K562 (cell line): Measurements from ENCODE around the gene MICAL2. TPM values are rescaled to one million over a fixed set of nuclear protein-coding genes. Genes with fewer than 3 reads are reported as not detected.

Experiments used
- BRD4 ChIP-seq: fragments of 200-600 bp; sonication (generic); IDR thresholded peaks from 2 replicates; pipeline ENCODE4 v1.6.1; 2017; ENCODE audit warnings: inconsistent platforms
- CTBP1 ChIP-seq: fragments of 450-650 bp; IDR thresholded peaks from 2 replicates; pipeline ENCODE4 v1.6.1; 2016; ENCODE audit warnings: borderline replicate concordance
- ETV6 ChIP-seq, 3 experiments: fragments of 150-350 bp in 1 of 3; sonication (generic) in 1 of 3; formaldehyde crosslinking in 1 of 3; IDR thresholded peaks; 2 replicates each; pipeline versions ENCODE4 v1.6.1 to v1.8.0; 2014 to 2022; ENCODE audit warnings: borderline replicate concordance in 2 of 3, low read depth in 2 of 3, antibody characterized with exemption in 1 of 3, low read length in 1 of 3, mild to moderate bottlenecking in 1 of 3, missing genetic modification reagents in 1 of 3
- FOXK2 ChIP-seq, 2 experiments: fragments of 450-650 bp; IDR thresholded peaks in 1 of 2; conservative IDR thresholded peaks in 1 of 2; 2 replicates each; pipeline ENCODE4 v1.6.1; 2016; ENCODE audit warnings: low read depth in 2 of 2, mild to moderate bottlenecking in 1 of 2
- MBD2 ChIP-seq: sonication (generic); IDR thresholded peaks from 2 replicates; pipeline ENCODE4 v1.6.1; 2016; ENCODE audit warnings: low read depth, borderline replicate concordance
- NCOA4 ChIP-seq: fragments of 450-650 bp; IDR thresholded peaks from 2 replicates; pipeline ENCODE4 v1.6.1; 2018; ENCODE audit warnings: mild to moderate bottlenecking; ENCODE audit not compliant: partially characterized antibody
- PATZ1 ChIP-seq: fragments of 250-450 bp; sonication (Bioruptor Pico); IDR thresholded peaks from 2 replicates; pipeline ENCODE4 v1.5.0; 2020; ENCODE audit warnings: mild to moderate bottlenecking, borderline replicate concordance
- PCBP1 ChIP-seq: fragments of 200-400 bp; formaldehyde crosslinking; IDR thresholded peaks from 2 replicates; pipeline ENCODE4 v1.6.1; 2018; ENCODE audit warnings: mild to moderate bottlenecking, low read depth, low read length; ENCODE audit not compliant: poor library complexity, severe bottlenecking
- RBFOX2 ChIP-seq: fragments of 200-400 bp; formaldehyde crosslinking; IDR thresholded peaks from 2 replicates; pipeline ENCODE4 v1.6.1; 2017; ENCODE audit warnings: low read depth, mild to moderate bottlenecking, low read length, moderate library complexity
- RFX1 ChIP-seq: fragments of 450-650 bp; IDR thresholded peaks from 2 replicates; pipeline ENCODE4 v1.6.1; 2016; ENCODE audit warnings: mild to moderate bottlenecking, moderate library complexity
- TEAD4 ChIP-seq, 2 experiments: sonication (generic) in 1 of 2; formaldehyde crosslinking in 1 of 2; IDR thresholded peaks; 2 replicates each; pipeline versions ENCODE4 v1.6.1 to v1.8.0; 2012 to 2022; ENCODE audit warnings: borderline replicate concordance in 1 of 2, inconsistent platforms in 1 of 2, low read length in 1 of 2, mild to moderate bottlenecking in 1 of 2, missing genetic modification reagents in 1 of 2
- THRAP3 ChIP-seq: fragments of 450-650 bp; IDR thresholded peaks from 2 replicates; pipeline ENCODE4 v1.6.1; 2016; ENCODE audit warnings: mild to moderate bottlenecking, inconsistent platforms, borderline replicate concordance
- ZNF239 ChIP-seq: fragments of 250-450 bp; sonication (Bioruptor Pico); IDR thresholded peaks from 2 replicates; pipeline ENCODE4 v1.4.0; 2020; ENCODE audit warnings: mild to moderate bottlenecking
- ZNF589 ChIP-seq: fragments of 200-800 bp; sonication (Bioruptor generic); IDR thresholded peaks from 2 replicates; pipeline ENCODE4 v1.6.1; 2016; ENCODE audit warnings: low read depth, missing genetic modification characterization, missing compliant biosample characterization
- ZNF695 ChIP-seq: fragments of 450-650 bp; formaldehyde crosslinking; IDR thresholded peaks from 2 replicates; pipeline ENCODE4 v1.4.0; 2020; ENCODE audit warnings: mild to moderate bottlenecking, moderate library complexity
- polyA plus RNA-seq, 8 experiments: library from polyadenylated mRNA; depleted of rRNA in 4 of 8; stranded (reverse) in 5 of 8; unstranded in 3 of 8; fragments of >200 nt; fragmentation: Nextera tagmentation in 2 of 8; fragmentation: Illumina TruSeq in 1 of 8; extraction: Ambion mirVana in 2 of 8; extraction: Trizol in 1 of 8; gene quantifications; 2 replicates each; pipeline versions ENCODE4 v1.2.1 to v1.2.3, GENCODE V29; 2011 to 2014; ENCODE audit warnings: inconsistent platforms in 1 of 8, missing spikeins in 1 of 8
- total RNA-seq, 7 experiments: library from RNA; depleted of rRNA in 6 of 7; stranded (reverse); fragments of >200 nt in 6 of 7; fragmentation: Illumina TruSeq in 2 of 7; extraction: Trizol in 2 of 7; gene quantifications; 2 replicates each; pipeline versions ENCODE4 v1.2.1 to v1.2.3, GENCODE V29; 2011 to 2021; ENCODE audit warnings: low replicate concordance in 1 of 7
- TF ChIP-seq, protein P1 (sequence below): sonication (generic); formaldehyde crosslinking; IDR thresholded peaks from 2 replicates; pipeline ENCODE4 v1.8.0; 2022; ENCODE audit warnings: mild to moderate bottlenecking, low read depth, missing genetic modification reagents
- TF ChIP-seq, protein P2 (sequence below): sonication (generic); formaldehyde crosslinking; IDR thresholded peaks from 2 replicates; pipeline ENCODE4 v1.8.1; 2023; ENCODE audit warnings: mild to moderate bottlenecking, missing genetic modification reagents
- TF ChIP-seq, protein P3 (sequence below): sonication (generic); formaldehyde crosslinking; IDR thresholded peaks from 2 replicates; pipeline ENCODE4 v1.8.0; 2022; ENCODE audit warnings: missing genetic modification reagents, mild to moderate bottlenecking, moderate library complexity, borderline replicate concordance
- TF ChIP-seq, protein P4 (sequence below), 2 experiments: fragments of 450-650 bp in 1 of 2; sonication (generic) in 1 of 2; formaldehyde crosslinking in 1 of 2; IDR thresholded peaks in 1 of 2; conservative IDR thresholded peaks in 1 of 2; 2 replicates each; pipeline versions ENCODE4 v1.6.1 to v1.8.1; 2016 to 2023; ENCODE audit warnings: mild to moderate bottlenecking in 2 of 2, moderate library complexity in 2 of 2, inconsistent platforms in 1 of 2, missing genetic modification reagents in 1 of 2

MICAL2 gene
- total and polyA plus RNA-seq, 9 of the 15 experiments (the other 6 are each of a cell fraction or from before 2014, with no cell fraction given), result 4.7 to 64.2 (median 33.6) TPM

- TF ChIP-seq, protein P1, sequence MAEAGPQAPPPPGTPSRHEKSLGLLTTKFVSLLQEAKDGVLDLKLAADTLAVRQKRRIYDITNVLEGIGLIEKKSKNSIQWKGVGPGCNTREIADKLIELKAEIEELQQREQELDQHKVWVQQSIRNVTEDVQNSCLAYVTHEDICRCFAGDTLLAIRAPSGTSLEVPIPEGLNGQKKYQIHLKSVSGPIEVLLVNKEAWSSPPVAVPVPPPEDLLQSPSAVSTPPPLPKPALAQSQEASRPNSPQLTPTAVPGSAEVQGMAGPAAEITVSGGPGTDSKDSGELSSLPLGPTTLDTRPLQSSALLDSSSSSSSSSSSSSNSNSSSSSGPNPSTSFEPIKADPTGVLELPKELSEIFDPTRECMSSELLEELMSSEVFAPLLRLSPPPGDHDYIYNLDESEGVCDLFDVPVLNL (CRISPR knock-in tag), result no peak
- TF ChIP-seq, protein P2, sequence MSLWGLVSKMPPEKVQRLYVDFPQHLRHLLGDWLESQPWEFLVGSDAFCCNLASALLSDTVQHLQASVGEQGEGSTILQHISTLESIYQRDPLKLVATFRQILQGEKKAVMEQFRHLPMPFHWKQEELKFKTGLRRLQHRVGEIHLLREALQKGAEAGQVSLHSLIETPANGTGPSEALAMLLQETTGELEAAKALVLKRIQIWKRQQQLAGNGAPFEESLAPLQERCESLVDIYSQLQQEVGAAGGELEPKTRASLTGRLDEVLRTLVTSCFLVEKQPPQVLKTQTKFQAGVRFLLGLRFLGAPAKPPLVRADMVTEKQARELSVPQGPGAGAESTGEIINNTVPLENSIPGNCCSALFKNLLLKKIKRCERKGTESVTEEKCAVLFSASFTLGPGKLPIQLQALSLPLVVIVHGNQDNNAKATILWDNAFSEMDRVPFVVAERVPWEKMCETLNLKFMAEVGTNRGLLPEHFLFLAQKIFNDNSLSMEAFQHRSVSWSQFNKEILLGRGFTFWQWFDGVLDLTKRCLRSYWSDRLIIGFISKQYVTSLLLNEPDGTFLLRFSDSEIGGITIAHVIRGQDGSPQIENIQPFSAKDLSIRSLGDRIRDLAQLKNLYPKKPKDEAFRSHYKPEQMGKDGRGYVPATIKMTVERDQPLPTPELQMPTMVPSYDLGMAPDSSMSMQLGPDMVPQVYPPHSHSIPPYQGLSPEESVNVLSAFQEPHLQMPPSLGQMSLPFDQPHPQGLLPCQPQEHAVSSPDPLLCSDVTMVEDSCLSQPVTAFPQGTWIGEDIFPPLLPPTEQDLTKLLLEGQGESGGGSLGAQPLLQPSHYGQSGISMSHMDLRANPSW, result no peak
- TF ChIP-seq, protein P3, sequence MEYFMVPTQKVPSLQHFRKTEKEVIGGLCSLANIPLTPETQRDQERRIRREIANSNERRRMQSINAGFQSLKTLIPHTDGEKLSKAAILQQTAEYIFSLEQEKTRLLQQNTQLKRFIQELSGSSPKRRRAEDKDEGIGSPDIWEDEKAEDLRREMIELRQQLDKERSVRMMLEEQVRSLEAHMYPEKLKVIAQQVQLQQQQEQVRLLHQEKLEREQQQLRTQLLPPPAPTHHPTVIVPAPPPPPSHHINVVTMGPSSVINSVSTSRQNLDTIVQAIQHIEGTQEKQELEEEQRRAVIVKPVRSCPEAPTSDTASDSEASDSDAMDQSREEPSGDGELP (CRISPR knock-in tag), result no peak
- TF ChIP-seq PCBP1, result no peak
- TF ChIP-seq ETV6 (IDR thresholded peaks at IDR 0.05; ENCODE audit: borderline replicate concordance in 1 of 2, low read depth in 2 of 2, low read length in 1 of 2), result no peak
- TF ChIP-seq ETV6 (CRISPR knock-in tag; IDR thresholded peaks at IDR 0.05; ENCODE audit: borderline replicate concordance), result no peak
- no peak for TF ChIP-seq PATZ1 (CRISPR knock-in tag)
- peak; percentile 100 for TF ChIP-seq ZNF239
- TF ChIP-seq, protein P4, sequence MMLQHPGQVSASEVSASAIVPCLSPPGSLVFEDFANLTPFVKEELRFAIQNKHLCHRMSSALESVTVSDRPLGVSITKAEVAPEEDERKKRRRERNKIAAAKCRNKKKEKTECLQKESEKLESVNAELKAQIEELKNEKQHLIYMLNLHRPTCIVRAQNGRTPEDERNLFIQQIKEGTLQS (IDR thresholded peaks at IDR 0.05), result peak; percentile 37; the same call in 1 of the 2 replicates
- TF ChIP-seq, protein P4 (CRISPR knock-in tag; conservative IDR thresholded peaks at IDR 0.05), result no peak
- TF ChIP-seq THRAP3, result no peak
- TF ChIP-seq ZNF695 (CRISPR knock-in tag), result no peak
- TF ChIP-seq ZNF589 (CRISPR knock-in tag), result no peak
- TF ChIP-seq NCOA4, result no peak
- TF ChIP-seq RFX1, result no peak
- TF ChIP-seq BRD4, result no peak
- TF ChIP-seq CTBP1, result peak; percentile 47; the same call in 1 of the 2 replicates
- peak in 1 of 2 experiments; percentile 43; a peak in 2 of 4 replicates for TF ChIP-seq FOXK2 (conservative IDR thresholded peaks at IDR 0.05 in 1 of 2, IDR thresholded peaks at IDR 0.05 in 1 of 2; ENCODE audit: low read depth in 2 of 2)
- 0 out of 2 replicates have a peak, but pooled peaks have one; percentile 27 for TF ChIP-seq TEAD4 (IDR thresholded peaks at IDR 0.05; ENCODE audit: low read length)
- no peak for TF ChIP-seq TEAD4 (CRISPR knock-in tag; IDR thresholded peaks at IDR 0.05; ENCODE audit: borderline replicate concordance)
- TF ChIP-seq MBD2, result no peak
- TF ChIP-seq RBFOX2, result no peak
Measured at GRCh38 chr11:12128301-12128751, 17.9 kb downstream of the MICAL2 start (continued).
